ENCODE results near the gene SSBP3.

DNA sequence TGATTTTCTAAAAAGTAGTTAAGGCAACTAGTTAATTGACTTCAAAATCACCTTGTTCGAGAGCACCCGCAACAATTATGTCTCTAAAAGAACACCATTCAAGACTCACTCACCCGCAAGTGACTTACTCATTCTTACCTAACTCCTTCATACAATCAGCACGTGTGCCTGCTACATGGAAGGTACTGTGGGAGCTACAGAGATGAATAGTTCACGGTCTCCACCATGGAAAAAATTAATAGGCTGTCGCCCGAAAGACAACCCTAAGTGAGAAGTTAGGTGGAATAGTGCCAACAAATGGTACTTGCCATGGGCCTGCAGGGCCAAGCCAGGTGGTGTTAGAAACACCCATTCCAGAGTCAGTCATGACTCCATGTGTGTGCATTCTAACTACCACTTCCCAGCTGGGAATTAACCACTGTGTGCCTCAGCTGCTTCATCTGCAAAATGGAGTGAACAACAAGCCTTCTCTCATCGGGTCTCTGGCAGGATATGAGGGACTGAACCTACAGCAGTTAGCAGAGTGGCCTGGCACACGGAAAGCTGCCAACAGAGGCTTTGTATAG is 7.1 kb downstream of the SSBP3 start:
- TF ChIP-seq CTCF (IDR thresholded peaks at IDR 0.05) (no peak), POLR2AphosphoS5 (IDR thresholded peaks at IDR 0.05) (no peak), EP300 (IDR thresholded peaks at IDR 0.05) (no peak), POLR2A (IDR thresholded peaks at IDR 0.05) (no peak)

Measured in suprapubic skin (tissue), 4 donors.